ENCODE results near the gene MYEOV. TPM values are rescaled to one million over a fixed set of nuclear protein-coding genes. Genes with fewer than 3 reads are reported as not detected.

The MYEOV gene
- total and polyA plus RNA-seq, 9 of the 15 experiments (the other 6 are each of a cell fraction or from before 2014, with no cell fraction given): 10.2 to 133 (median 32.2) TPM

DNA sequence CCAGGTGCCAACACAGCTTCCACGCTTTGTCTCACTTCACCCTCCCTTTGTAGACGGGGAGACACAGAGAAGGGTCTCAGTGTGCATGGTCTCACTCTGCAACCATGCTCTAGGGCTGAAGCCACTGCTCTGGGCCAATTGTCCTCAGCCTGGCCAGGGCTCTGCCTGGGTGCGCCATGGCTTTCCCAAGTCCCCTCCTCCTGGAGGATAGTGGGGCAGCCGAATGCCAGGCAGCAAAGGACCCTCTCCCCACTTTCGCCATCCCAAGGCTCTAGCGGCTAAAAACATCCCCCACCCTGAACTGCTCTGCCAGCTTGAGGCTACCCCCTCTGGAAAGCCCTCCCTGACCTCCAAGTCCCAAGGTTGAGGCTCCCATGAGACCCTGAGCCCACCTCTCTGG, 20.4 kb upstream of the MYEOV start (continued):
- TF ChIP-seq, protein P1, sequence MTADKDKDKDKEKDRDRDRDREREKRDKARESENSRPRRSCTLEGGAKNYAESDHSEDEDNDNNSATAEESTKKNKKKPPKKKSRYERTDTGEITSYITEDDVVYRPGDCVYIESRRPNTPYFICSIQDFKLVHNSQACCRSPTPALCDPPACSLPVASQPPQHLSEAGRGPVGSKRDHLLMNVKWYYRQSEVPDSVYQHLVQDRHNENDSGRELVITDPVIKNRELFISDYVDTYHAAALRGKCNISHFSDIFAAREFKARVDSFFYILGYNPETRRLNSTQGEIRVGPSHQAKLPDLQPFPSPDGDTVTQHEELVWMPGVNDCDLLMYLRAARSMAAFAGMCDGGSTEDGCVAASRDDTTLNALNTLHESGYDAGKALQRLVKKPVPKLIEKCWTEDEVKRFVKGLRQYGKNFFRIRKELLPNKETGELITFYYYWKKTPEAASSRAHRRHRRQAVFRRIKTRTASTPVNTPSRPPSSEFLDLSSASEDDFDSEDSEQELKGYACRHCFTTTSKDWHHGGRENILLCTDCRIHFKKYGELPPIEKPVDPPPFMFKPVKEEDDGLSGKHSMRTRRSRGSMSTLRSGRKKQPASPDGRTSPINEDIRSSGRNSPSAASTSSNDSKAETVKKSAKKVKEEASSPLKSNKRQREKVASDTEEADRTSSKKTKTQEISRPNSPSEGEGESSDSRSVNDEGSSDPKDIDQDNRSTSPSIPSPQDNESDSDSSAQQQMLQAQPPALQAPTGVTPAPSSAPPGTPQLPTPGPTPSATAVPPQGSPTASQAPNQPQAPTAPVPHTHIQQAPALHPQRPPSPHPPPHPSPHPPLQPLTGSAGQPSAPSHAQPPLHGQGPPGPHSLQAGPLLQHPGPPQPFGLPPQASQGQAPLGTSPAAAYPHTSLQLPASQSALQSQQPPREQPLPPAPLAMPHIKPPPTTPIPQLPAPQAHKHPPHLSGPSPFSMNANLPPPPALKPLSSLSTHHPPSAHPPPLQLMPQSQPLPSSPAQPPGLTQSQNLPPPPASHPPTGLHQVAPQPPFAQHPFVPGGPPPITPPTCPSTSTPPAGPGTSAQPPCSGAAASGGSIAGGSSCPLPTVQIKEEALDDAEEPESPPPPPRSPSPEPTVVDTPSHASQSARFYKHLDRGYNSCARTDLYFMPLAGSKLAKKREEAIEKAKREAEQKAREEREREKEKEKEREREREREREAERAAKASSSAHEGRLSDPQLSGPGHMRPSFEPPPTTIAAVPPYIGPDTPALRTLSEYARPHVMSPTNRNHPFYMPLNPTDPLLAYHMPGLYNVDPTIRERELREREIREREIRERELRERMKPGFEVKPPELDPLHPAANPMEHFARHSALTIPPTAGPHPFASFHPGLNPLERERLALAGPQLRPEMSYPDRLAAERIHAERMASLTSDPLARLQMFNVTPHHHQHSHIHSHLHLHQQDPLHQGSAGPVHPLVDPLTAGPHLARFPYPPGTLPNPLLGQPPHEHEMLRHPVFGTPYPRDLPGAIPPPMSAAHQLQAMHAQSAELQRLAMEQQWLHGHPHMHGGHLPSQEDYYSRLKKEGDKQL (CRISPR knock-in tag; IDR thresholded peaks at IDR 0.05; ENCODE audit: borderline replicate concordance): no peak
- TF ChIP-seq, protein P2, sequence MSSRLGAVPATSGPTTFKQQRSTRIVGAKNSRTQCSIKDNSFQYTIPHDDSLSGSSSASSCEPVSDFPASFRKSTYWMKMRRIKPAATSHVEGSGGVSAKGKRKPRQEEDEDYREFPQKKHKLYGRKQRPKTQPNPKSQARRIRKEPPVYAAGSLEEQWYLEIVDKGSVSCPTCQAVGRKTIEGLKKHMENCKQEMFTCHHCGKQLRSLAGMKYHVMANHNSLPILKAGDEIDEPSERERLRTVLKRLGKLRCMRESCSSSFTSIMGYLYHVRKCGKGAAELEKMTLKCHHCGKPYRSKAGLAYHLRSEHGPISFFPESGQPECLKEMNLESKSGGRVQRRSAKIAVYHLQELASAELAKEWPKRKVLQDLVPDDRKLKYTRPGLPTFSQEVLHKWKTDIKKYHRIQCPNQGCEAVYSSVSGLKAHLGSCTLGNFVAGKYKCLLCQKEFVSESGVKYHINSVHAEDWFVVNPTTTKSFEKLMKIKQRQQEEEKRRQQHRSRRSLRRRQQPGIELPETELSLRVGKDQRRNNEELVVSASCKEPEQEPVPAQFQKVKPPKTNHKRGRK (tag; IDR thresholded peaks at IDR 0.05): no peak
- TF ChIP-seq RFX5 (IDR thresholded peaks at IDR 0.05; ENCODE audit: low read depth, low read length): no peak
- no peak for TF ChIP-seq SLC30A9 (CRISPR knock-in tag; IDR thresholded peaks at IDR 0.05)
- no peak for TF ChIP-seq FOXA3 (CRISPR knock-in tag; conservative IDR thresholded peaks at IDR 0.05 in 1 of 2, IDR thresholded peaks at IDR 0.05 in 1 of 2)

Measured in K562 (cell line).